IMR-90 (cell line): Measurements from ENCODE around the gene ACSM6. TPM values are rescaled to one million over a fixed set of nuclear protein-coding genes. Genes with fewer than 3 reads are reported as not detected.

Experiments used
- ATAC-seq: fragments of 200-7000 bp; cut with Tn5 transposase; 2 replicates; pipeline ENCODE4 v1.9.1; 2020; ENCODE audit warnings: low read depth, mild to moderate bottlenecking, moderate library complexity
- BruUV-seq: library from RNA; stranded (reverse); fragments of 400-500 nt; replicated peaks from 2 replicates; lab custom pipeline; 2021; lab: Mats Ljungman, UMichigan
- CTCF ChIA-PET: fragments of 300-600 bp; formaldehyde crosslinking; extraction: SDS; loops from one replicate; lab custom pipeline; 2021; ENCODE audit warnings: antibody characterized with exemption; lab: Yijun Ruan, JAX
- POLR2A ChIA-PET: fragments of 300-600 bp; sonication (Branson Sonifier 250); formaldehyde crosslinking; loops from one replicate; lab custom pipeline; 2022; ENCODE audit warnings: antibody characterized with exemption; ENCODE audit not compliant: unreplicated experiment; lab: Charles Lee
- DNase-seq: peaks from one replicate; pipeline ENCODE4 v3.0.0; 2013
- H2AFZ ChIP-seq: replicated peaks from 2 replicates; pipeline ENCODE3; 2013; ENCODE audit warnings: low read length, mild to moderate bottlenecking; ENCODE audit not compliant: poor library complexity
- H2AK5ac ChIP-seq: 2 replicates; pipeline ENCODE4 v1.6.1; 2013; ENCODE audit warnings: low read depth, low read length, inconsistent platforms
- H2AK9ac ChIP-seq: replicated peaks from 2 replicates; pipeline ENCODE3; 2013; ENCODE audit warnings: mild to moderate bottlenecking, low read depth, low read length, moderate library complexity; ENCODE audit not compliant: poor library complexity
- H2BK120ac ChIP-seq: 2 replicates; pipeline ENCODE4 v1.6.1; 2013; ENCODE audit warnings: low read depth, low read length, inconsistent platforms
- H2BK15ac ChIP-seq: 3 replicates; pipeline ENCODE4 v1.6.1; 2013; ENCODE audit warnings: low read depth, low read length, inconsistent platforms
- H2BK20ac ChIP-seq: 2 replicates; pipeline ENCODE4 v1.6.1; 2013; ENCODE audit warnings: low read depth, mild to moderate bottlenecking, inconsistent platforms, low read length, moderate library complexity
- H2BK5ac ChIP-seq: 2 replicates; pipeline ENCODE4 v1.6.1; 2013; ENCODE audit warnings: mild to moderate bottlenecking, low read depth, low read length, inconsistent platforms; ENCODE audit not compliant: poor library complexity, severe bottlenecking
- H3K14ac ChIP-seq: replicated peaks from 2 replicates; pipeline ENCODE4 v1.6.1; 2013; ENCODE audit warnings: low read depth, low read length, inconsistent platforms
- H3K18ac ChIP-seq: 2 replicates; pipeline ENCODE4 v1.6.1; 2013; ENCODE audit warnings: low read depth, low read length, control low read depth
- H3K23ac ChIP-seq: 2 replicates; pipeline ENCODE4 v1.6.1; 2013; ENCODE audit warnings: low read depth, low read length, inconsistent platforms
- H3K27ac ChIP-seq: 2 replicates; pipeline ENCODE4 v1.5.1; 2013; ENCODE audit warnings: mild to moderate bottlenecking, control low read depth, low read length; ENCODE audit not compliant: insufficient read depth
- H3K27me3 ChIP-seq: 2 replicates; pipeline ENCODE4 v1.6.1; 2013; ENCODE audit warnings: low read length; ENCODE audit not compliant: control insufficient read depth, insufficient read depth
- H3K36me3 ChIP-seq: 2 replicates; pipeline ENCODE4 v1.6.1; 2013; ENCODE audit warnings: low read length, mixed read lengths; ENCODE audit not compliant: control insufficient read depth, insufficient read depth
- H3K4ac ChIP-seq: 2 replicates; pipeline ENCODE4 v1.6.1; 2013; ENCODE audit warnings: low read depth, low read length, inconsistent platforms
- H3K4me1 ChIP-seq: 2 replicates; pipeline ENCODE4 v1.6.1; 2013; ENCODE audit warnings: low read length, mixed read lengths; ENCODE audit not compliant: control insufficient read depth, insufficient read depth
- H3K4me2 ChIP-seq: 2 replicates; pipeline ENCODE4 v1.6.1; 2013; ENCODE audit warnings: low read depth, mild to moderate bottlenecking, control low read depth, low read length, moderate library complexity
- H3K4me3 ChIP-seq: 2 replicates; pipeline ENCODE4 v1.5.1; 2013; ENCODE audit warnings: low read depth, mild to moderate bottlenecking, control low read depth, low read length, moderate library complexity; ENCODE audit not compliant: insufficient read depth
- H3K56ac ChIP-seq: 2 replicates; pipeline ENCODE4 v1.6.1; 2013; ENCODE audit warnings: low read length, inconsistent platforms; ENCODE audit not compliant: insufficient read depth; ENCODE audit errors: extremely low read depth
- H3K79me1 ChIP-seq, 2 experiments: 2 replicates each; pipeline ENCODE4 v1.6.1; 2013; ENCODE audit warnings: low read length in 2 of 2, inconsistent platforms in 1 of 2, low read depth in 1 of 2
- H3K9ac ChIP-seq: 2 replicates; pipeline ENCODE4 v1.6.1; 2013; ENCODE audit warnings: low read depth, low read length, control low read depth
- H3K9me1 ChIP-seq: 2 replicates; pipeline ENCODE4 v1.6.1; 2013; ENCODE audit warnings: low read length, inconsistent platforms; ENCODE audit not compliant: insufficient read depth
- H3K9me3 ChIP-seq: 2 replicates; pipeline ENCODE4 v1.6.1; 2013; ENCODE audit warnings: low read length; ENCODE audit not compliant: control insufficient read depth, insufficient read depth
- H4K20me1 ChIP-seq: 2 replicates; pipeline ENCODE4 v1.6.1; 2013; ENCODE audit warnings: low read length, inconsistent platforms; ENCODE audit not compliant: insufficient read depth
- H4K5ac ChIP-seq: 2 replicates; pipeline ENCODE4 v1.6.1; 2013; ENCODE audit warnings: mild to moderate bottlenecking, low read depth, low read length, control low read depth
- H4K8ac ChIP-seq, 2 experiments: 2 replicates each; pipeline ENCODE4 v1.6.1; 2013; ENCODE audit warnings: low read depth in 2 of 2, low read length in 2 of 2, control low read depth in 1 of 2, inconsistent platforms in 1 of 2
- H4K91ac ChIP-seq: 2 replicates; pipeline ENCODE4 v1.6.1; 2013; ENCODE audit warnings: low read depth, low read length, inconsistent platforms; ENCODE audit not compliant: insufficient read depth
- BHLHE40 ChIP-seq: fragments of 150-350 bp; IDR thresholded peaks from 2 replicates; pipeline ENCODE4 v1.6.1; 2016; ENCODE audit warnings: mild to moderate bottlenecking, low read depth, low read length
- CEBPB ChIP-seq: IDR thresholded peaks from 2 replicates; pipeline ENCODE4 v1.6.1; 2012; ENCODE audit warnings: low read depth, low read length, improper control_type of control experiment
- CTCF ChIP-seq: conservative IDR thresholded peaks from 2 replicates; pipeline ENCODE4 v1.5.1; 2012; ENCODE audit warnings: mild to moderate bottlenecking, low read depth, low read length, improper control_type of control experiment
- MAFK ChIP-seq: IDR thresholded peaks from 2 replicates; pipeline ENCODE4 v1.6.1; 2012; ENCODE audit warnings: low read depth, low read length, improper control_type of control experiment
- USF2 ChIP-seq: fragments of 150-350 bp; IDR thresholded peaks from 2 replicates; pipeline ENCODE4 v1.6.1; 2017; ENCODE audit warnings: mild to moderate bottlenecking, antibody characterized with exemption, low read length, low read depth
- dilution Hi-C: fragments of 300-500 bp; cut with HindIII; formaldehyde crosslinking; loops from one replicate; pipeline ENCODE4 v1.14.3; 2018; ENCODE audit warnings: low sequenced_read_pairs; ENCODE audit not compliant: unreplicated experiment
- in situ Hi-C: fragments of 300-500 bp; cut with MboI; formaldehyde crosslinking; loops from 3 replicates; pipeline ENCODE4 v1.14.3; 2019; ENCODE audit warnings: low sequenced_read_pairs, inconsistent platforms, mixed read lengths
- intact Hi-C: fragments of 100-400 bp; cut with micrococcal nuclease; formaldehyde crosslinking; loops from 2 replicates; pipeline ENCODE4 v1.10.0; 2022
- polyA plus RNA-seq, 3 experiments: library from polyadenylated mRNA; depleted of rRNA; stranded (reverse); fragments of >200 nt; gene quantifications; 2 replicates each; pipeline ENCODE4 v1.2.3, GENCODE V29; 2012; ENCODE audit warnings: low replicate concordance in 1 of 3
- total RNA-seq: library from RNA; depleted of rRNA; stranded (reverse); fragments of >200 nt; gene quantifications from 2 replicates; pipeline ENCODE4 v1.2.3, GENCODE V29; 2012

ACSM6 gene
- total and polyA plus RNA-seq, 2 of the 4 experiments (the other 2 are of a cell fraction): not detected

GRCh38 chr10:95177429-95177828, 16.6 kb upstream of the ACSM6 start:
- BruUV-seq: no TSS peak
- Histone ChIP-seq H2BK5ac (no peak overlapping the region), H3K9me1 (no peaks in the 10 kb centered on the region), H3K4me2 (no peak overlapping the region), H4K20me1 (no peaks in the 10 kb centered on the region), H3K4ac (no peak overlapping the region), H4K5ac (no peak overlapping the region), H3K56ac (no peak overlapping the region), H3K4me3 (no peak overlapping the region), H3K18ac (no peak overlapping the region), H3K79me1 (no peaks in the 10 kb centered on the region), H2AK9ac (no peak overlapping the region), H3K23ac (no peak overlapping the region), H3K27ac (no peak overlapping the region), H2BK15ac (no peak overlapping the region), H3K14ac (no peak overlapping the region), H3K9me3 (no peaks in the 10 kb centered on the region), H3K27me3 (no peaks in the 10 kb centered on the region), H4K91ac (no peak overlapping the region), H4K8ac (no peak overlapping the region), H3K9ac (no peak overlapping the region), H3K36me3 (no peaks in the 10 kb centered on the region), H2AFZ (no peak overlapping the region), H2BK120ac (no peak overlapping the region), H2AK5ac (no peak overlapping the region), H3K4me1 (no peaks in the 10 kb centered on the region), H2BK20ac (no peak overlapping the region)
- intact Hi-C loops: no loop called here
- CTCF ChIA-PET: no interaction called here
- DNase-seq (no peak), ATAC-seq (no peak)
- POLR2A ChIA-PET: no interaction called here
- TF ChIP-seq USF2: no peak
- TF ChIP-seq CTCF: no peak
- TF ChIP-seq MAFK: no peak
- TF ChIP-seq CEBPB: no peak
- TF ChIP-seq BHLHE40: no peak
- dilution Hi-C loops: no loop called here
- in situ Hi-C loops: no loop called here
